ENCODE results near the gene STUB1.

DNA sequence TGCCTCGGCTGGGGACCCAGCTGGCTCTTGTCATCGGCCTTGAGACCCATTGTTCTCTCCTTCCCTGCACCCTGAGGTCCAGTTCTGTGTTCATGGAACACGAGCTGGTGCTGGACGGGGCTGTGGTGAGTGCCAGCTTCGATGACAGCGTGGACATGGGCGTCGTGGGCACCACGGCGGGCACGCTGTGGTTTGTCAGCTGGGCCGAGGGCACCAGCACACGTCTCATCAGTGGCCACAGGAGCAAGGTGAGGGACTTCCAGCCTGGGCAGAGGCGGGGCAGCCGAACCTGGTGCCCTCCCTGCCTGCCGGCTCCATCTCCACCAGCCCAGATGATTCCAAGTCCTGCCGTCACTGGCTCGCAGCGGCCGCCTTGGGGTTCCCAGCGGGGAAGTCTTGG, 17.6 kb upstream of the STUB1 start:
- TF ChIP-seq GLIS3 (CRISPR knock-in tag; IDR thresholded peaks at IDR 0.05) = no peak
- TF ChIP-seq ARNTL (CRISPR knock-in tag; IDR thresholded peaks at IDR 0.05; ENCODE audit: borderline replicate concordance, low read depth) = no peak
- TF ChIP-seq ZNF70 (CRISPR knock-in tag; IDR thresholded peaks at IDR 0.05) = no peak
- no peak for TF ChIP-seq ZFP3 (CRISPR knock-in tag; IDR thresholded peaks at IDR 0.05)
- TF ChIP-seq ESRRG (CRISPR knock-in tag; IDR thresholded peaks at IDR 0.05) = no peak
- no peak for TF ChIP-seq RARB (CRISPR knock-in tag; IDR thresholded peaks at IDR 0.05)
- TF ChIP-seq, protein P1, sequence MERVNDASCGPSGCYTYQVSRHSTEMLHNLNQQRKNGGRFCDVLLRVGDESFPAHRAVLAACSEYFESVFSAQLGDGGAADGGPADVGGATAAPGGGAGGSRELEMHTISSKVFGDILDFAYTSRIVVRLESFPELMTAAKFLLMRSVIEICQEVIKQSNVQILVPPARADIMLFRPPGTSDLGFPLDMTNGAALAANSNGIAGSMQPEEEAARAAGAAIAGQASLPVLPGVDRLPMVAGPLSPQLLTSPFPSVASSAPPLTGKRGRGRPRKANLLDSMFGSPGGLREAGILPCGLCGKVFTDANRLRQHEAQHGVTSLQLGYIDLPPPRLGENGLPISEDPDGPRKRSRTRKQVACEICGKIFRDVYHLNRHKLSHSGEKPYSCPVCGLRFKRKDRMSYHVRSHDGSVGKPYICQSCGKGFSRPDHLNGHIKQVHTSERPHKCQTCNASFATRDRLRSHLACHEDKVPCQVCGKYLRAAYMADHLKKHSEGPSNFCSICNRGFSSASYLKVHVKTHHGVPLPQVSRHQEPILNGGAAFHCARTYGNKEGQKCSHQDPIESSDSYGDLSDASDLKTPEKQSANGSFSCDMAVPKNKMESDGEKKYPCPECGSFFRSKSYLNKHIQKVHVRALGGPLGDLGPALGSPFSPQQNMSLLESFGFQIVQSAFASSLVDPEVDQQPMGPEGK (CRISPR knock-in tag; IDR thresholded peaks at IDR 0.05; ENCODE audit: borderline replicate concordance) = no peak

Data from SK-N-SH treated with all-trans-retinoic acid at 6 μM for 48 hours (cell line).